Lung (tissue), 12 donors: ENCODE results near the gene OTUB2. TPM values are rescaled to one million over a fixed set of nuclear protein-coding genes. Genes with fewer than 3 reads are reported as not detected.
A peak's percentile ranks its signal among the peaks of the same experiment; 100 is the strongest.

Source experiments
- ATAC-seq: fragments of 200-7000 bp; cut with Tn5 transposase; one replicate; pipeline ENCODE4 v1.9.1; 2020; ENCODE audit warnings: moderate number of reproducible peaks; ENCODE audit not compliant: insufficient read depth, low FRiP score
- DNase-seq, 3 donors: peaks; one replicate each; pipeline ENCODE4 v3.0.0-alpha.2; 2013 to 2017
- H3K27ac ChIP-seq, 2 donors: one replicate each; pipeline ENCODE4 v1.5.1; 2013; ENCODE audit warnings: mild to moderate bottlenecking in 2 of 2, moderate library complexity in 2 of 2, control low read depth in 1 of 2, inconsistent platforms in 1 of 2, low read depth in 1 of 2, low read length in 1 of 2
- H3K27me3 ChIP-seq, 3 donors: one replicate each; pipeline ENCODE4 v1.5.1; 2013; ENCODE audit warnings: low read length in 2 of 3; ENCODE audit not compliant: control insufficient read depth in 3 of 3, insufficient read depth in 3 of 3
- H3K36me3 ChIP-seq, 4 donors: one replicate each; pipeline ENCODE4 v1.5.1; 2013; ENCODE audit warnings: low read length in 4 of 4, mild to moderate bottlenecking in 1 of 4, moderate library complexity in 1 of 4; ENCODE audit not compliant: control insufficient read depth in 4 of 4, insufficient read depth in 4 of 4
- H3K4me1 ChIP-seq, 5 donors: one replicate each; pipeline ENCODE4 v1.5.1; 2013; ENCODE audit warnings: low read length in 5 of 5, mild to moderate bottlenecking in 2 of 5, moderate library complexity in 1 of 5; ENCODE audit not compliant: control insufficient read depth in 5 of 5, insufficient read depth in 5 of 5
- H3K4me3 ChIP-seq: one replicate; pipeline ENCODE4 v1.5.1; 2013; ENCODE audit warnings: mild to moderate bottlenecking, control low read depth, moderate library complexity
- H3K9ac ChIP-seq, 2 donors: one replicate each; pipeline ENCODE4 v1.5.1; 2013; ENCODE audit warnings: low read length in 2 of 2, control low read depth in 1 of 2; ENCODE audit not compliant: insufficient read depth in 1 of 2
- H3K9me3 ChIP-seq, 4 donors: one replicate each; pipeline ENCODE4 v1.5.1; 2013; ENCODE audit warnings: low read length in 3 of 4, mild to moderate bottlenecking in 1 of 4, moderate library complexity in 1 of 4; ENCODE audit not compliant: control insufficient read depth in 4 of 4, insufficient read depth in 3 of 4
- WGBS, 2 donors: extraction: QIAGEN DNeasy Blood & Tissue Kit; methylation state at CpG; one replicate each; pipeline ENCODE4 v1.1.7; 2013; 5-methylcytosine and 5-hydroxymethylcytosine counted together
- polyA plus RNA-seq, 2 donors: library from polyadenylated mRNA; stranded (reverse); fragments of 200-250 nt; gene quantifications; one replicate each; pipeline ENCODE4 v1.2.1, GENCODE V29; 2013
- total RNA-seq, 2 donors: library from RNA; depleted of rRNA in 1 of 2; stranded (reverse); fragments of >200 nt in 1 of 2; gene quantifications; one replicate each; pipeline ENCODE4 v1.2.1, GENCODE V29; 2014 to 2021
- TF ChIP-seq, protein P1 (sequence below): IDR thresholded peaks from 2 replicates; pipeline ENCODE4 v1.5.1; 2012; ENCODE audit warnings: mild to moderate bottlenecking; ENCODE audit errors: control extremely low read depth, extremely low read depth
- donor health status: control.
- donor health status: control.
- donor health status: Bipolar disorder and iron deficiency.
- donor health status: healthy.
- donor health status: DM: yes; HTN: yes; CAD: no.

Gene OTUB2
- total and polyA plus RNA-seq, 4 donors: 0.31 to 2.2 (median 1.6) TPM

GRCh38 chr14:93993382-93993781, 32.8 kb upstream of the OTUB2 start:
- no peaks in the 10 kb centered on the region for H3K36me3 ChIP-seq
- H3K4me3 ChIP-seq: no peak overlapping the region
- H3K27ac ChIP-seq: no peak overlapping the region
- H3K9me3 ChIP-seq: no peaks in the 10 kb centered on the region
- H3K4me1 ChIP-seq: peaks cover 0 to 4% (median 0%) of the 10 kb centered on the region in 5 donors
- ATAC-seq (no peak), DNase-seq (no peak)
- WGBS, 2 donors: 79 to 84% methylated on average over 6 of the region's 6 CpGs
- peaks cover 0 to 6% (median 0%) of the 10 kb centered on the region in 3 donors for H3K27me3 ChIP-seq
- TF ChIP-seq, protein P1, sequence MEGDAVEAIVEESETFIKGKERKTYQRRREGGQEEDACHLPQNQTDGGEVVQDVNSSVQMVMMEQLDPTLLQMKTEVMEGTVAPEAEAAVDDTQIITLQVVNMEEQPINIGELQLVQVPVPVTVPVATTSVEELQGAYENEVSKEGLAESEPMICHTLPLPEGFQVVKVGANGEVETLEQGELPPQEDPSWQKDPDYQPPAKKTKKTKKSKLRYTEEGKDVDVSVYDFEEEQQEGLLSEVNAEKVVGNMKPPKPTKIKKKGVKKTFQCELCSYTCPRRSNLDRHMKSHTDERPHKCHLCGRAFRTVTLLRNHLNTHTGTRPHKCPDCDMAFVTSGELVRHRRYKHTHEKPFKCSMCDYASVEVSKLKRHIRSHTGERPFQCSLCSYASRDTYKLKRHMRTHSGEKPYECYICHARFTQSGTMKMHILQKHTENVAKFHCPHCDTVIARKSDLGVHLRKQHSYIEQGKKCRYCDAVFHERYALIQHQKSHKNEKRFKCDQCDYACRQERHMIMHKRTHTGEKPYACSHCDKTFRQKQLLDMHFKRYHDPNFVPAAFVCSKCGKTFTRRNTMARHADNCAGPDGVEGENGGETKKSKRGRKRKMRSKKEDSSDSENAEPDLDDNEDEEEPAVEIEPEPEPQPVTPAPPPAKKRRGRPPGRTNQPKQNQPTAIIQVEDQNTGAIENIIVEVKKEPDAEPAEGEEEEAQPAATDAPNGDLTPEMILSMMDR: no peak
- H3K9ac ChIP-seq: no peak overlapping the region

DNA sequence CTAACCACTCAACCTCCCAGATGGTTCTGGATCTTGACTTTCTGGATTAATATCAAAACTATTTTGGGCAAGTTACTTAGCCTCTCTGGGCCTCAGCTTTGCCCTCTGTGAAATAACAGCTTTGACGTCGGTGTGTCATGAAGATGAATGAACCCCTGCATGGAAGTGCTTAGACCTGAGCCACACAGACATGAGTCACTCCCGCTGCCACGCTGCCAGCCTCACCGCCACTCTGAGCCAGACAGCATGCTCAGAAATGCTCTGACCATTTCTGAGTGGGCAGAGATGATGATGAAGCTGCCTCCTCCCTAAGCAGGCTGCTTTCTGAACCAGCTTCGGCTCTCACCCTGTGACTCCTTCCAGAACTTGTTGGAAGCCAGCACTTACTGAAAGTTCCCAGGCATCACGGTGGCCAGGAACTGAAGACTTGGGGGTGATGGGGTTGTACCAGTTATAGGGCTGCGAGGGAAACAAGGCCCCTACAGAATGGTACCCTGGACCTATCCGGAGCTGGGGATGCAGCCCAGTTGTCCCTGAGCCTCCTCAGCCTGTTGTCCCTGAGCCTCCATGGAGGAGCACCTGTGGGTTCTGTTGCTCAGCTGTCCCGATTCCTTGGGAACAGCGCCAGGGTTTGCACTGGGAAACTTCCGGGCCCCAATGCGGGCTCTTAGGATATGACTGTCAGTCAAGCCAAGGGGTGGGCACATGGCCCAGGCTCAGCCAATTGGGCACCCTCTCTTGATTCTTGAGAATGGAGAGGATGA, 31.0 kb upstream of the OTUB2 start:
- no peak overlapping the region for H3K9ac ChIP-seq
- TF ChIP-seq, protein P1: no peak
- ATAC-seq (peak; percentile 20), DNase-seq (peak in 1 of 3 donors; percentile 26)
- H3K9me3 ChIP-seq: no peaks in the 10 kb centered on the region
- H3K27me3 ChIP-seq: peaks cover 0 to 6% (median 0%) of the 10 kb centered on the region in 3 donors
- peak overlapping the region in 1 of 2 donors; percentile 82 for H3K27ac ChIP-seq
- peaks cover 0 to 4% (median 0%) of the 10 kb centered on the region in 5 donors for H3K4me1 ChIP-seq
- H3K36me3 ChIP-seq: no peaks in the 10 kb centered on the region
- H3K4me3 ChIP-seq: no peak overlapping the region
- 51 to 67% methylated on average over 13 of the region's 13 CpGs for WGBS, 2 donors

DNA sequence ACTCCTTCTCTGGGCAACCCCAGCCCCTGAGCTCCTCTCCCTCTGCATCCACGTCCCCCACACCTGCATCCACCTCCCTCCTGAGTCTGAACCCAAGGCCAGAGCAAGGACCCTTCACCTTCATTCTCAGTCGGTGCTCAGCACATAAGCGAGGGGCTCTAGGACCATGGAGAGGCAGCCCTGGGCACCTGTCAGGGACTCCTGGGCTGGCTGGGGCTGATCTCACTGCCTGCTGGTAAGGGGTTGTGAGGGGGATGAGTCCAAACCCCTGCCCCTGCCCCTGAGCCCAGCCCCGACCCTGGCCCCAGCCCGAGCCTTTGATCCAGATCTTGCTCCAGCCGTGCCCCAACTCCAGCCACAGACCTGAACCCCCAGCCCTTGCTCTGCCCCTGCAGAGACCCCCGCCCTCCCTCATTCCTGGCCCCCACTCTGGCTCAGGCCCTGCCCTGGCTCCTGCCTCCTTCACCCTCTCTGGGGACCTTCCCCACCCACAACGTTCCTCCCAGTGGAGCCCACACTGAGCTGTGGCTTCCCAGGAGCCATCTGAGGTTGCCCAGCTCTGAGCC, 29.9 kb upstream of the OTUB2 start:
- Histone ChIP-seq H3K4me1 (peaks cover 0 to 4% (median 0%) of the 10 kb centered on the region in 5 donors), H3K27me3 (peaks cover 0 to 6% (median 0%) of the 10 kb centered on the region in 3 donors), H3K27ac (no peak overlapping the region), H3K9me3 (no peaks in the 10 kb centered on the region), H3K36me3 (no peaks in the 10 kb centered on the region), H3K4me3 (no peak overlapping the region), H3K9ac (no peak overlapping the region)
- DNase-seq: no peak
- ATAC-seq: no peak
- TF ChIP-seq, protein P1: no peak
- WGBS, 2 donors: 55 to 73% methylated on average over 7 to 8 of the region's 8 CpGs
